Osteoblast (primary cell): ENCODE results near the gene KRIT1. TPM values are rescaled to one million over a fixed set of nuclear protein-coding genes. Genes with fewer than 3 reads are reported as not detected.

ENCODE experiments used
- DNase-seq: peaks from one replicate; pipeline ENCODE4 v3.0.0; 2011; ENCODE audit warnings: low spot score, mixed read lengths; ENCODE audit not compliant: insufficient read length; ENCODE audit errors: missing footprints
- H2AFZ ChIP-seq: 2 replicates; pipeline ENCODE4 v1.6.0; 2011; ENCODE audit warnings: mild to moderate bottlenecking, low read length
- H3K27ac ChIP-seq: 2 replicates; pipeline ENCODE4 v1.5.1; 2011; ENCODE audit warnings: mild to moderate bottlenecking, low read depth, low read length, moderate library complexity
- H3K27me3 ChIP-seq: 2 replicates; pipeline ENCODE4 v1.6.0; 2012; ENCODE audit warnings: mild to moderate bottlenecking, control low read depth, inconsistent platforms, low read length, moderate library complexity; ENCODE audit not compliant: insufficient read depth
- H3K36me3 ChIP-seq: 2 replicates; pipeline ENCODE4 v1.5.1; 2011; ENCODE audit warnings: mild to moderate bottlenecking, low read length, control low read depth, moderate library complexity; ENCODE audit not compliant: insufficient read depth
- H3K4me1 ChIP-seq: 2 replicates; pipeline ENCODE4 v1.5.1; 2011; ENCODE audit warnings: mild to moderate bottlenecking, low read length, control low read depth, moderate library complexity; ENCODE audit not compliant: insufficient read depth
- H3K4me2 ChIP-seq: 2 replicates; pipeline ENCODE4 v1.6.0; 2011; ENCODE audit warnings: mild to moderate bottlenecking, low read length; ENCODE audit not compliant: insufficient read depth
- H3K4me3 ChIP-seq: fragments of 200-600 bp; sonication (generic); 3 replicates; pipeline ENCODE4 v1.5.1; 2012; ENCODE audit warnings: mild to moderate bottlenecking, low read length, inconsistent platforms; ENCODE audit not compliant: insufficient read depth
- H3K79me2 ChIP-seq: 2 replicates; pipeline ENCODE4 v1.6.0; 2012; ENCODE audit warnings: mild to moderate bottlenecking, low read length, control low read depth, inconsistent platforms; ENCODE audit not compliant: insufficient read depth
- H3K9me3 ChIP-seq: 2 replicates; pipeline ENCODE4 v1.5.1; 2011; ENCODE audit warnings: low read depth, low read length, control low read depth
- H4K20me1 ChIP-seq: 2 replicates; pipeline ENCODE4 v1.6.0; 2012; ENCODE audit warnings: mild to moderate bottlenecking, low read length, control low read depth; ENCODE audit not compliant: insufficient read depth
- total RNA-seq: library from RNA; depleted of rRNA; stranded (reverse); fragments of >200 nt; gene quantifications from 2 replicates; pipeline ENCODE4 v1.2.3, GENCODE V29; 2012
- TF ChIP-seq, protein P1 (sequence below): IDR thresholded peaks from 2 replicates; pipeline ENCODE4 v1.5.1; 2011; ENCODE audit warnings: mild to moderate bottlenecking, low read depth, low read length, moderate library complexity; ENCODE audit errors: extremely low read depth

The KRIT1 gene
- total RNA-seq, 1 donor = 47.8 TPM

- H3K36me3 ChIP-seq = no peaks in the 10 kb centered on the region
- no peaks in the 10 kb centered on the region for H3K27me3 ChIP-seq
- no peak overlapping the region for H3K4me3 ChIP-seq
- no peak overlapping the region for H3K4me2 ChIP-seq
- H3K9me3 ChIP-seq = no peaks in the 10 kb centered on the region
- peaks cover 88% of the 10 kb centered on the region for H3K79me2 ChIP-seq
- no peak overlapping the region for H2AFZ ChIP-seq
- peaks cover 6% of the 10 kb centered on the region for H3K4me1 ChIP-seq
- no peak overlapping the region for H3K27ac ChIP-seq
- H4K20me1 ChIP-seq = peaks cover 15% of the 10 kb centered on the region
- no peak for DNase-seq
- TF ChIP-seq, protein P1, sequence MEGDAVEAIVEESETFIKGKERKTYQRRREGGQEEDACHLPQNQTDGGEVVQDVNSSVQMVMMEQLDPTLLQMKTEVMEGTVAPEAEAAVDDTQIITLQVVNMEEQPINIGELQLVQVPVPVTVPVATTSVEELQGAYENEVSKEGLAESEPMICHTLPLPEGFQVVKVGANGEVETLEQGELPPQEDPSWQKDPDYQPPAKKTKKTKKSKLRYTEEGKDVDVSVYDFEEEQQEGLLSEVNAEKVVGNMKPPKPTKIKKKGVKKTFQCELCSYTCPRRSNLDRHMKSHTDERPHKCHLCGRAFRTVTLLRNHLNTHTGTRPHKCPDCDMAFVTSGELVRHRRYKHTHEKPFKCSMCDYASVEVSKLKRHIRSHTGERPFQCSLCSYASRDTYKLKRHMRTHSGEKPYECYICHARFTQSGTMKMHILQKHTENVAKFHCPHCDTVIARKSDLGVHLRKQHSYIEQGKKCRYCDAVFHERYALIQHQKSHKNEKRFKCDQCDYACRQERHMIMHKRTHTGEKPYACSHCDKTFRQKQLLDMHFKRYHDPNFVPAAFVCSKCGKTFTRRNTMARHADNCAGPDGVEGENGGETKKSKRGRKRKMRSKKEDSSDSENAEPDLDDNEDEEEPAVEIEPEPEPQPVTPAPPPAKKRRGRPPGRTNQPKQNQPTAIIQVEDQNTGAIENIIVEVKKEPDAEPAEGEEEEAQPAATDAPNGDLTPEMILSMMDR = no peak
Measured at GRCh38 chr7:92289321-92289720, 43.6 kb upstream of the KRIT1 start.

DNA sequence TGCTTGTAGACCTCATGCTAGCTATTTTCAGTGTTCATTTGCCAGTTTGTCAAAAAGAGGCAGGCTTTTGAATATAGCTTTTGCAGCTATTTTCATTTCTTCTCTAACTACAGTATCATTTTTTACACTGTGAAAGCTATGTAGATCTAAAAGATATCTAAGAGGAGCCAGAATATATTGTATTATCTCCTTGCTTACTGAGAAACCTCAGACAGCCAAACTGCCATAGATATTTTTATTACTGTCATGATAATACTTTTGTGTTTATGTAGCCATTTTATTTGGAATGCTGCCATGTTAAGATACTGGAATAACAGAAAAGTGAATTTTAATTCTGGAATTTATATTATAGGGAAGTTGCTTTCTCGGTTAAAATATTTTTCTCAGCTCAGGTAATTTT is 37.2 kb upstream of the KRIT1 start:
- no peaks in the 10 kb centered on the region for H3K27me3 ChIP-seq
- H3K4me2 ChIP-seq = no peak overlapping the region
- H3K27ac ChIP-seq = no peak overlapping the region
- H3K4me3 ChIP-seq = no peak overlapping the region
- DNase-seq = no peak
- peaks cover 83% of the 10 kb centered on the region for H3K79me2 ChIP-seq
- H4K20me1 ChIP-seq = peaks cover 22% of the 10 kb centered on the region
- H3K36me3 ChIP-seq = no peaks in the 10 kb centered on the region
- H3K4me1 ChIP-seq = peaks cover 11% of the 10 kb centered on the region
- no peaks in the 10 kb centered on the region for H3K9me3 ChIP-seq
- TF ChIP-seq, protein P1 = no peak
- H2AFZ ChIP-seq = no peak overlapping the region

DNA sequence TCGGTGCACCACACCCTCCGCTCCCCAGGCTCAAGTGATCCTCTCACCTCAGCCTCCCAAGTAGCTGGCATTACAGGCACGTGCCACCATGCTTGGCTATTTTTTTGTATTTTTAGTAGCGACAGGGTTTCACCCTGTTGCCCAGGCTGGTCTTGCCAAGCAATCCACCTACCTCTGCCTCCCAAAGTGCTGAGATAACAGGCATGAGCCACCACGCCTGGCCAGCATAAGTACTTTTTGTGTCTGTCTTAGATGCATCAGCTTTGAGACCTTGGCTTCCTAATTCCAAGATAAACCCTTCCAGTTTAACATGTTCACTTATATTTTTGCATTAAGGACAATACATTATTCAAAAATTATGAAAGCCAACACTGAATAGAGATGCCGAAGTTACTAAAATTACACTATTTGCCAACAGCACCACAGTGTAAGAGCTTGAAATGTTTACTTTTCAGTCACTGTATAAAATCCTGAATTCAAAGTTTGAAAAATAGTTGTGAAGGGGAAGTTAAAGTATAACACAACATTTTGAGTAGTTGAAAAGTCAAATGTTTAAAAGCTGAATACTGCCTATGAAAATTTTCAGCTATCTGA is 36.6 kb upstream of the KRIT1 start:
- Histone ChIP-seq H3K9me3 (no peaks in the 10 kb centered on the region), H3K27me3 (no peaks in the 10 kb centered on the region), H4K20me1 (peaks cover 22% of the 10 kb centered on the region), H3K4me1 (peaks cover 11% of the 10 kb centered on the region), H3K79me2 (peaks cover 86% of the 10 kb centered on the region), H3K4me2 (no peak overlapping the region), H3K36me3 (no peaks in the 10 kb centered on the region), H3K27ac (no peak overlapping the region), H2AFZ (no peak overlapping the region), H3K4me3 (no peak overlapping the region)
- TF ChIP-seq, protein P1 = no peak
- DNase-seq = no peak

DNA sequence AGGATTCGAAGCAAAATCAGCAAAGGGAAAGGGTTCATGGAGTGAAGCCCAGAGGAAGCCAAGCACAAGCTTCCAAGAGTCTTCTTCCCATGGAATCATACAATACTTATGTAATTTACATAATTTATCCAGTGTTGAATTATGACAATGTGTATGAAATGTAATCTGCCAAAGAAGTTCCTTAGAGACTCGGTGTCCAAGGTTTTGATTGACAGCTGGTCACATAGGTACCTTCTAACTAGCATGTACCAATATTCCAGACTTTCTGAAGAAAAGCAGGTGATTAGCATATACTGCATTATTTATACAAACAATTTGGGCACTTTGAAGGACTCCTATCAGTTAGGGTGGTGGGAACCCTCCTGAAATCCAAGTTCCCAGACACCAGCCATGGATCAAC is 35.3 kb upstream of the KRIT1 start:
- peaks cover 87% of the 10 kb centered on the region for H3K79me2 ChIP-seq
- peaks cover 30% of the 10 kb centered on the region for H4K20me1 ChIP-seq
- H3K4me3 ChIP-seq = no peak overlapping the region
- no peak overlapping the region for H3K4me2 ChIP-seq
- DNase-seq = no peak
- no peaks in the 10 kb centered on the region for H3K9me3 ChIP-seq
- no peak overlapping the region for H2AFZ ChIP-seq
- H3K36me3 ChIP-seq = no peaks in the 10 kb centered on the region
- TF ChIP-seq, protein P1 = no peak
- peaks cover 11% of the 10 kb centered on the region for H3K4me1 ChIP-seq
- no peak overlapping the region for H3K27ac ChIP-seq
- H3K27me3 ChIP-seq = no peaks in the 10 kb centered on the region
